Activated T-helper 1 cell treated with anti-CD3 and anti-CD28 coated beads, Interleukin-12 subunit alpha, Interleukin-12 subunit beta, Interleukin-2, Interleukin-4 antibody, amounts not matched to agents 30 ng/mL and 10 ng/mL and 1 ng/mL, durations not matched to agents 14 hours and 24 hours and 36 hours (primary cell): ENCODE data around the gene VSTM2B. TPM values are rescaled to one million over a fixed set of nuclear protein-coding genes. Genes with fewer than 3 reads are reported as not detected.
"Not testable (repeated sequence)": the region's sequence is repeated elsewhere in the genome, so short reads cannot be mapped to it uniquely, and the experiment has no call there.

ENCODE experiments used
- DNase-seq: peaks from one replicate; pipeline ENCODE4 v3.0.0; 2021; ENCODE audit warnings: low spot score
- H3K27ac Mint-ChIP-seq: one replicate; pipeline ENCODE4 v1.8.0; 2021; ENCODE audit warnings: mild to moderate bottlenecking, mixed read lengths
- H3K27me3 Mint-ChIP-seq: one replicate; pipeline ENCODE4 v1.8.0; 2022; ENCODE audit warnings: mild to moderate bottlenecking, moderate library complexity, mixed read lengths; ENCODE audit not compliant: insufficient read depth
- H3K36me3 Mint-ChIP-seq: one replicate; pipeline ENCODE4 v1.8.0; 2021; ENCODE audit warnings: low read depth, mixed read lengths
- H3K4me1 Mint-ChIP-seq: one replicate; pipeline ENCODE4 v1.8.0; 2021; ENCODE audit warnings: low read depth, mixed read lengths
- H3K4me3 Mint-ChIP-seq: one replicate; pipeline ENCODE4 v1.8.0; 2021; ENCODE audit warnings: mild to moderate bottlenecking, moderate library complexity, mixed read lengths
- H3K9me3 Mint-ChIP-seq: one replicate; pipeline ENCODE4 v1.8.0; 2021; ENCODE audit warnings: mixed read lengths
- intact Hi-C: fragments of 100-400 bp; cut with micrococcal nuclease; formaldehyde crosslinking; loops from one replicate; pipeline ENCODE4 v1.15.1; 2024
- total RNA-seq: library from RNA; stranded (reverse); gene quantifications from 2 replicates; pipeline ENCODE4 v1.2.3, GENCODE V29; 2022

Gene VSTM2B
- total RNA-seq, 1 donor from 2014 or later, result not detected

GRCh38 chr19:29551774-29552173 lies 26.0 kb downstream of the VSTM2B start:
- Mint-ChIP-seq H3K4me1 (no peaks in the 10 kb centered on the region), H3K36me3 (no peaks in the 10 kb centered on the region), H3K27ac (no peak overlapping the region), H3K9me3 (peaks cover 24% of the 10 kb centered on the region), H3K4me3 (no peak overlapping the region), H3K27me3 (peaks cover 12% of the 10 kb centered on the region)
- intact Hi-C loops, result no loop called here
- no peak for DNase-seq

GRCh38 chr19:29552454-29553280 lies 26.9 kb downstream of the VSTM2B start:
- Mint-ChIP-seq H3K27me3 (peaks cover 9% of the 10 kb centered on the region), H3K4me1 (no peaks in the 10 kb centered on the region), H3K9me3 (peaks cover 24% of the 10 kb centered on the region), H3K4me3 (no peak overlapping the region), H3K36me3 (no peaks in the 10 kb centered on the region), H3K27ac (no peak overlapping the region)
- DNase-seq, result no peak
- intact Hi-C loops, result no loop called here

- no peak overlapping the region for H3K4me3 Mint-ChIP-seq
Observed at GRCh38 chr19:29554149-29554548, 28.4 kb downstream of the VSTM2B start.

GRCh38 chr19:29559110-29559509 lies 33.3 kb downstream of the VSTM2B start:
- H3K27ac Mint-ChIP-seq, H3K4me3 Mint-ChIP-seq, DNase-seq, intact Hi-C loops, H3K4me1 Mint-ChIP-seq, H3K36me3 Mint-ChIP-seq: not testable (repeated sequence)
- Mint-ChIP-seq H3K9me3 (peaks cover 31% of the 10 kb centered on the region), H3K27me3 (peaks cover 12% of the 10 kb centered on the region)

More at GRCh38 chr19:29554149-29554548, 28.4 kb downstream of the VSTM2B start:
- H3K4me1 Mint-ChIP-seq, result no peaks in the 10 kb centered on the region
- peaks cover 9% of the 10 kb centered on the region for H3K27me3 Mint-ChIP-seq
- no peak overlapping the region for H3K27ac Mint-ChIP-seq
- H3K36me3 Mint-ChIP-seq, result peaks cover 3% of the 10 kb centered on the region
- DNase-seq, result no peak
- H3K9me3 Mint-ChIP-seq, result peaks cover 31% of the 10 kb centered on the region
- intact Hi-C loops, result no loop called here

- peaks cover 3% of the 10 kb centered on the region for H3K36me3 Mint-ChIP-seq
- peaks cover 5% of the 10 kb centered on the region for H3K4me1 Mint-ChIP-seq
- no peak for DNase-seq
- no peak overlapping the region for H3K27ac Mint-ChIP-seq
- H3K27me3 Mint-ChIP-seq, result peaks cover 10% of the 10 kb centered on the region
- no peak overlapping the region for H3K4me3 Mint-ChIP-seq
- H3K9me3 Mint-ChIP-seq, result peaks cover 28% of the 10 kb centered on the region
- intact Hi-C loops, result no loop called here
Observed at GRCh38 chr19:29559743-29560142, 33.9 kb downstream of the VSTM2B start.

- Mint-ChIP-seq H3K27ac (no peak overlapping the region), H3K36me3 (peaks cover 3% of the 10 kb centered on the region), H3K9me3 (peaks cover 22% of the 10 kb centered on the region), H3K4me3 (no peak overlapping the region), H3K4me1 (peaks cover 12% of the 10 kb centered on the region), H3K27me3 (peaks cover 5% of the 10 kb centered on the region)
- intact Hi-C loops, result no loop called here
- no peak for DNase-seq
Observed at GRCh38 chr19:29560313-29561075, 34.7 kb downstream of the VSTM2B start.

GRCh38 chr19:29561601-29562000 lies 35.8 kb downstream of the VSTM2B start:
- peaks cover 3% of the 10 kb centered on the region for H3K36me3 Mint-ChIP-seq
- no peak overlapping the region for H3K27ac Mint-ChIP-seq
- peaks cover 20% of the 10 kb centered on the region for H3K9me3 Mint-ChIP-seq
- DNase-seq, result no peak
- intact Hi-C loops, result no loop called here
- peaks cover 14% of the 10 kb centered on the region for H3K4me1 Mint-ChIP-seq
- no peak overlapping the region for H3K4me3 Mint-ChIP-seq
- peaks cover 8% of the 10 kb centered on the region for H3K27me3 Mint-ChIP-seq

- no peak overlapping the region for H3K27ac Mint-ChIP-seq
Observed at GRCh38 chr19:29562299-29563297, 36.8 kb downstream of the VSTM2B start.

GRCh38 chr19:29563486-29564101 lies 37.8 kb downstream of the VSTM2B start:
- no peaks in the 10 kb centered on the region for H3K36me3 Mint-ChIP-seq
- no peak for DNase-seq
- peaks cover 15% of the 10 kb centered on the region for H3K27me3 Mint-ChIP-seq
- H3K27ac Mint-ChIP-seq, result no peak overlapping the region
- peaks cover 15% of the 10 kb centered on the region for H3K9me3 Mint-ChIP-seq
- intact Hi-C loops, result loop anchor here (1.0 kb wide), 2 partner anchors 13 to 24 kb away; no protein-coding TSS in a partner anchor
- peaks cover 14% of the 10 kb centered on the region for H3K4me1 Mint-ChIP-seq
- H3K4me3 Mint-ChIP-seq, result no peak overlapping the region

More at GRCh38 chr19:29562299-29563297, 36.8 kb downstream of the VSTM2B start:
- Mint-ChIP-seq H3K27me3 (peaks cover 12% of the 10 kb centered on the region), H3K36me3 (peaks cover 3% of the 10 kb centered on the region), H3K9me3 (peaks cover 20% of the 10 kb centered on the region), H3K4me3 (no peak overlapping the region), H3K4me1 (peaks cover 14% of the 10 kb centered on the region)
- DNase-seq, result no peak
- intact Hi-C loops, result no loop called here

GRCh38 chr19:29564574-29565005 lies 38.8 kb downstream of the VSTM2B start:
- no peak overlapping the region for H3K4me3 Mint-ChIP-seq
- peaks cover 18% of the 10 kb centered on the region for H3K27me3 Mint-ChIP-seq
- peaks cover 12% of the 10 kb centered on the region for H3K9me3 Mint-ChIP-seq
- intact Hi-C loops, result loop anchor here (1.0 kb wide), 2 partner anchors 12 to 23 kb away; no protein-coding TSS in a partner anchor
- no peak for DNase-seq
- H3K4me1 Mint-ChIP-seq, result peaks cover 18% of the 10 kb centered on the region
- no peaks in the 10 kb centered on the region for H3K36me3 Mint-ChIP-seq
- no peak overlapping the region for H3K27ac Mint-ChIP-seq

- H3K9me3 Mint-ChIP-seq, result peaks cover 7% of the 10 kb centered on the region
- intact Hi-C loops, result no loop called here
- peaks cover 21% of the 10 kb centered on the region for H3K27me3 Mint-ChIP-seq
- H3K36me3 Mint-ChIP-seq, result no peaks in the 10 kb centered on the region
- no peak overlapping the region for H3K4me3 Mint-ChIP-seq
- no peak for DNase-seq
- no peak overlapping the region for H3K27ac Mint-ChIP-seq
- H3K4me1 Mint-ChIP-seq, result peaks cover 19% of the 10 kb centered on the region
Observed at GRCh38 chr19:29565171-29565570, 39.4 kb downstream of the VSTM2B start.
